ENCODE measurements around the gene RPL10.

- TF ChIP-seq POLR2A (IDR thresholded peaks at IDR 0.05) = no peak
- TF ChIP-seq CTCF (IDR thresholded peaks at IDR 0.05) = no peak
Observed at GRCh38 chrX:154371789-154372300, 26.3 kb upstream of the RPL10 start.

Data from heart left ventricle (tissue), 13 donors.